GM23338 (cell line): Measurements from ENCODE around the gene CYS1.

Experiments
- CREB1 ChIP-seq: fragments of 250-450 bp; sonication (Bioruptor Pico); IDR thresholded peaks from 2 replicates; pipeline ENCODE4 v1.5.0; 2020; ENCODE audit warnings: low read depth, mild to moderate bottlenecking, moderate library complexity
- CTCF ChIP-seq, 2 experiments: fragments of 200-600 bp in 1 of 2; sonication (generic) in 1 of 2; conservative IDR thresholded peaks; 2 replicates each; pipeline versions ENCODE4 v1.5.1 to v1.6.1; 2016 to 2017; ENCODE audit warnings: antibody characterized with exemption in 2 of 2, low read depth in 2 of 2, mild to moderate bottlenecking in 2 of 2, moderate library complexity in 1 of 2
- EZH2 ChIP-seq: fragments of 200-600 bp; sonication (generic); IDR thresholded peaks from one replicate; pipeline ENCODE4 v1.8.0; 2017; ENCODE audit warnings: antibody characterized with exemption, mild to moderate bottlenecking, low read depth; ENCODE audit not compliant: unreplicated experiment
- EZH2phosphoT487 ChIP-seq: fragments of 200-600 bp; sonication (generic); IDR thresholded peaks from one replicate; pipeline ENCODE4 v1.8.1; 2018; ENCODE audit warnings: antibody characterized with exemption; ENCODE audit not compliant: unreplicated experiment
- ZNF114 ChIP-seq: fragments of 250-450 bp; sonication (Bioruptor Pico); IDR thresholded peaks from 2 replicates; pipeline ENCODE4 v1.5.0; 2020; ENCODE audit warnings: mild to moderate bottlenecking, moderate library complexity

DNA sequence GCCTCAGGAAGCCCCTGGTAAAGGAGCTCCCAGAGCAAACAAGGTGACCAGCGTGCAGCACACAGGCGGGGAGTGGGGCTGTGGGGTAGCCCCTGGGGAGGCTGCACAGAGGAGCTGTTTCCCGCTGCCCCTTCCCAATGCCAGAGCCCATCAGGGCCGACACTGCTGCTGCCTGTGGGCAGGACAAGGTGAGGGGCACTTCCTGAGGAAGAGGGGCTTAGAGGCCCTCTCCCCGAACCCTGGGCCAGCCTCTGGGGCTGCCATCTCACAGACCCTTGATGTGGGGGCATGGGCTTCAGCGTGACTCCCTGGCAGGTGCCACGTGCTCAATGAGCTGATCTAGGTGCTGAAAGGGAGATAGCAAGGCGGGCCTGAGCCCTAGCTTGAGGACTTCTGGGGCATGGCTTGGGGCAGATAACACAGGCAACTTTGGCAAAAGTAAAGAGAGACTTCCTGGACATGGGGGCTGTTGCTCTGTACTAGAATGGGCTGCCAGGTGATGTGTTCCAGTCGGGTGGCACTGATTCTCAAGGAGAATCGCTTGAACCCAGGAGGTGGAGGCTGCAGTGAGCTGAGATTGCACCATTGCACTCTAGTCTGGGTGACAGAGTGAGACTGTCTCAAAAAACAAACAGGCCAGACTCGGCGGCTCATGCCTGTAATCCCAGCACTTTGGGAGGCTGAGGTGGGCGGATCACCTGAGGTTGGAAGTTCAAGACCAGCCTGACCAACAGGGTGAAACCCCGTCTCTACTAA, 46.8 kb downstream of the CYS1 start:
- no peak for TF ChIP-seq EZH2phosphoT487
- no peak for TF ChIP-seq EZH2
- no peak for TF ChIP-seq CTCF (conservative IDR thresholded peaks at IDR 0.05; ENCODE audit: low read depth in 2 of 2)
- no peak for TF ChIP-seq ZNF114 (CRISPR knock-in tag)
- TF ChIP-seq CREB1 (CRISPR knock-in tag) = no peak
